ENCODE measurements around the gene RPL23. TPM values are rescaled to one million over a fixed set of nuclear protein-coding genes. Genes with fewer than 3 reads are reported as not detected.

RPL23 gene
- total and polyA plus RNA-seq, 9 of the 15 experiments (the other 6 are each of a cell fraction or from before 2014, with no cell fraction given) = 1,745 to 3,667 (median 3,096) TPM

DNA sequence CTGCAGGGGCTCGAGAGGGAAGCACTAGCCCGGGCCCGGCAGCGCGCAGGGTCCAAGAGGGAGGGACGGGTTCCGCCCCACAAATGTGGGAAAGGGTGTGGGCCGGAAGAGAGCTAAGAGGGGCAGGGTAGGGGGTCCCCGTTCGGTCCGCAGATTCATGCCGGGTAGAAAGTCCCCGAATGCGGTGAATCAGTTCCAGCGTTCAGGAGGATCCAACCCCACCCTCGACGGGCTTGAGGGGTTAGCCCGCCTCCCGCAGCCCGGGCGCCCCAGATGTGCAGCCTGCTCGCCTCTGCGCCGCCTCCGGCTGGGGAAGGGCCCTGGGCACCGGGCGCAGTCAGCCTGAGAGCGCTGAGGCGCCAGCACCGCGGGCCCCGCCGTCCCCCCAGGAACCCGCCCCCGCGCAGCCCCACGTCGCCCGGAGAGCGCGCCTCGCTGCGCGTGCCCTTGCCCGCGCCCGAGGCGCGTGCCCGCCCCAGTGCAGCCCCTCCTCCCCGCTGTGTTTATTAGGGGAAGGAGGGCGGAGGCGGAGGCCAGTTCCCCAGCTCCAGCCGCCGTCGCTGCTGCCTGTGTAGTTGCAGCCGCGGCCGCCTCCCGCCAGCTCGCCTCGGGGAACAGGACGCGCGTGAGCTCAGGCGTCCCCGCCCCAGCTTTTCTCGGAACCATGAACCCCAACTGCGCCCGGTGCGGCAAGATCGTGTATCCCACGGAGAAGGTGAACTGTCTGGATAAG, 16.2 kb upstream of the RPL23 start, which contains the start of gene LASP1 (continued):
- TF ChIP-seq, protein P1, sequence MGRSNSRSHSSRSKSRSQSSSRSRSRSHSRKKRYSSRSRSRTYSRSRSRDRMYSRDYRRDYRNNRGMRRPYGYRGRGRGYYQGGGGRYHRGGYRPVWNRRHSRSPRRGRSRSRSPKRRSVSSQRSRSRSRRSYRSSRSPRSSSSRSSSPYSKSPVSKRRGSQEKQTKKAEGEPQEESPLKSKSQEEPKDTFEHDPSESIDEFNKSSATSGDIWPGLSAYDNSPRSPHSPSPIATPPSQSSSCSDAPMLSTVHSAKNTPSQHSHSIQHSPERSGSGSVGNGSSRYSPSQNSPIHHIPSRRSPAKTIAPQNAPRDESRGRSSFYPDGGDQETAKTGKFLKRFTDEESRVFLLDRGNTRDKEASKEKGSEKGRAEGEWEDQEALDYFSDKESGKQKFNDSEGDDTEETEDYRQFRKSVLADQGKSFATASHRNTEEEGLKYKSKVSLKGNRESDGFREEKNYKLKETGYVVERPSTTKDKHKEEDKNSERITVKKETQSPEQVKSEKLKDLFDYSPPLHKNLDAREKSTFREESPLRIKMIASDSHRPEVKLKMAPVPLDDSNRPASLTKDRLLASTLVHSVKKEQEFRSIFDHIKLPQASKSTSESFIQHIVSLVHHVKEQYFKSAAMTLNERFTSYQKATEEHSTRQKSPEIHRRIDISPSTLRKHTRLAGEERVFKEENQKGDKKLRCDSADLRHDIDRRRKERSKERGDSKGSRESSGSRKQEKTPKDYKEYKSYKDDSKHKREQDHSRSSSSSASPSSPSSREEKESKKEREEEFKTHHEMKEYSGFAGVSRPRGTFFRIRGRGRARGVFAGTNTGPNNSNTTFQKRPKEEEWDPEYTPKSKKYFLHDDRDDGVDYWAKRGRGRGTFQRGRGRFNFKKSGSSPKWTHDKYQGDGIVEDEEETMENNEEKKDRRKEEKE (IDR thresholded peaks at IDR 0.05; ENCODE audit: borderline replicate concordance in 1 of 2, control insufficient read depth in 1 of 2, low read depth in 2 of 2, low read length in 1 of 2) = no peak
- TF ChIP-seq SOX6 (IDR thresholded peaks at IDR 0.05) (peak; percentile 28; the same call in 1 of the 2 replicates), RNF2 (IDR thresholded peaks at IDR 0.05) (no peak), ZNF232 (CRISPR knock-in tag; IDR thresholded peaks at IDR 0.05) (no peak), BRD9 (IDR thresholded peaks at IDR 0.05; ENCODE audit: low read depth, partially characterized antibody) (peak; percentile 1), RFX7 (CRISPR knock-in tag; IDR thresholded peaks at IDR 0.05) (no peak)
- TF ChIP-seq, protein P2, sequence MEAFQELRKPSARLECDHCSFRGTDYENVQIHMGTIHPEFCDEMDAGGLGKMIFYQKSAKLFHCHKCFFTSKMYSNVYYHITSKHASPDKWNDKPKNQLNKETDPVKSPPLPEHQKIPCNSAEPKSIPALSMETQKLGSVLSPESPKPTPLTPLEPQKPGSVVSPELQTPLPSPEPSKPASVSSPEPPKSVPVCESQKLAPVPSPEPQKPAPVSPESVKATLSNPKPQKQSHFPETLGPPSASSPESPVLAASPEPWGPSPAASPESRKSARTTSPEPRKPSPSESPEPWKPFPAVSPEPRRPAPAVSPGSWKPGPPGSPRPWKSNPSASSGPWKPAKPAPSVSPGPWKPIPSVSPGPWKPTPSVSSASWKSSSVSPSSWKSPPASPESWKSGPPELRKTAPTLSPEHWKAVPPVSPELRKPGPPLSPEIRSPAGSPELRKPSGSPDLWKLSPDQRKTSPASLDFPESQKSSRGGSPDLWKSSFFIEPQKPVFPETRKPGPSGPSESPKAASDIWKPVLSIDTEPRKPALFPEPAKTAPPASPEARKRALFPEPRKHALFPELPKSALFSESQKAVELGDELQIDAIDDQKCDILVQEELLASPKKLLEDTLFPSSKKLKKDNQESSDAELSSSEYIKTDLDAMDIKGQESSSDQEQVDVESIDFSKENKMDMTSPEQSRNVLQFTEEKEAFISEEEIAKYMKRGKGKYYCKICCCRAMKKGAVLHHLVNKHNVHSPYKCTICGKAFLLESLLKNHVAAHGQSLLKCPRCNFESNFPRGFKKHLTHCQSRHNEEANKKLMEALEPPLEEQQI (IDR thresholded peaks at IDR 0.05) = no peak
- TF ChIP-seq, protein P3, sequence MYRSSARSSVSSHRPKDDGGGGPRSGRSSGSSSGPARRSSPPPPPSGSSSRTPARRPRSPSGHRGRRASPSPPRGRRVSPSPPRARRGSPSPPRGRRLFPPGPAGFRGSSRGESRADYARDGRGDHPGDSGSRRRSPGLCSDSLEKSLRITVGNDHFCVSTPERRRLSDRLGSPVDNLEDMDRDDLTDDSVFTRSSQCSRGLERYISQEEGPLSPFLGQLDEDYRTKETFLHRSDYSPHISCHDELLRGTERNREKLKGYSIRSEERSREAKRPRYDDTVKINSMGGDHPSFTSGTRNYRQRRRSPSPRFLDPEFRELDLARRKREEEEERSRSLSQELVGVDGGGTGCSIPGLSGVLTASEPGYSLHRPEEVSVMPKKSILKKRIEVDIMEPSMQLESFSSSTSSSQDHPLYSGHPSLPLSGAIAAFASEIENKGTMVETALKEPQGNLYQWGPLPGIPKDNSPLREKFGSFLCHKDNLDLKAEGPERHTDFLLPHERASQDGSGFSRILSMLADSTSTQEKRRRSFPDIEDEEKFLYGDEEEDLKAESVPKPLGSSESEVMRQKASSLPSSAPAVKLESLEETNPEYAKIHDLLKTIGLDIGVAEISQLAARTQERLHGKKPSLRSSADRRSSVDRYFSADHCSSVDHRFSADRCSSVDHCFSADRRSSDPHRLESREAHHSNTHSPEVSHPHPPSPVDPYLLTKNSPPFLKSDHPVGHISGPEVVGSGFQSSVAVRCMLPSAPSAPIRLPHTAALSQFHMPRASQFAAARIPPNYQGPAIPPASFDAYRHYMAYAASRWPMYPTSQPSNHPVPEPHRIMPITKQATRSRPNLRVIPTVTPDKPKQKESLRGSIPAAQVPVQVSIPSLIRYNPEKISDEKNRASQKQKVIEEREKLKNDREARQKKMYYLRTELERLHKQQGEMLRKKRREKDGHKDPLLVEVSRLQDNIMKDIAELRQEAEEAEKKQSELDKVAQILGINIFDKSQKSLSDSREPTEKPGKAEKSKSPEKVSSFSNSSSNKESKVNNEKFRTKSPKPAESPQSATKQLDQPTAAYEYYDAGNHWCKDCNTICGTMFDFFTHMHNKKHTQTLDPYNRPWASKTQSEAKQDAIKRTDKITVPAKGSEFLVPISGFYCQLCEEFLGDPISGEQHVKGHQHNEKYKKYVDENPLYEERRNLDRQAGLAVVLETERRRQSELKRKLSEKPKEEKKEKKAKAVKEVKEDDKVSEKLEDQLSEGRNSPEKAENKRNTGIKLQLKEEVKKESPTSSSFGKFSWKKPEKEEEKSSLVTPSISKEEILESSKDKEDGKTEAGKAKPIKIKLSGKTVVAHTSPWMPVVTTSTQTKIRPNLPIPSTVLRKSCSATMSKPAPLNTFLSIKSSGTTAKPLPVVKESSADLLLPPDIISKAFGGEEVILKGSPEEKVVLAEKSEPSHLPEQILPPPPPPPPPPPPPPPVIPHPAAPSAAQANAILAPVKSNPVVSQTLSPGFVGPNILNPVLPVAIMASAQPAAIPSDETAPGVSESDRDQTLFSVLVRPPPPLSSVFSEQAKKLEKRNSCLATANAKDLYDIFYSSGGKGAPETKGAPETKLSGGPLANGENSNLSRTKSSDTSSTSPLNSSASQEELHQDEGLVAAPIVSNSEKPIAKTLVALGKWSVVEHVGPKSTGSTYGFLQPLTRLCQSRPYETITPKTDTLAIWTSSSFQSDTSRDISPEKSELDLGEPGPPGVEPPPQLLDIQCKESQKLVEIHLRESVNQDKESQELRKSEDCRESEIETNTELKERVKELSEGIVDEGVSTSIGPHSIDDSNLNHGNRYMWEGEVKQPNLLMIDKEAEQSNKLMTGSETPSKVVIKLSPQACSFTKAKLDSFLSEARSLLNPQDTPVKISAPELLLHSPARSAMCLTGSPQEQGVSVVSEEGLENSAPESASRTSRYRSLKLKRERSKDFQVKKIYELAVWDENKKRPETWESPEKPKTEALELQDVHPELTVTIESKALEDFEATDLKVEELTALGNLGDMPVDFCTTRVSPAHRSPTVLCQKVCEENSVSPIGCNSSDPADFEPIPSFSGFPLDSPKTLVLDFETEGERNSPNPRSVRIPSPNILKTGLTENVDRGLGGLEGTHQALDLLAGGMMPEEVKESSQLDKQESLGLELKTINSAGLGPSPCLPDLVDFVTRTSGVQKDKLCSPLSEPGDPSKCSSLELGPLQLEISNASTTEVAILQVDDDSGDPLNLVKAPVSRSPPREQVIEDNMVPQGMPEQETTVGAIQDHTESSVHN (IDR thresholded peaks at IDR 0.05; ENCODE audit: borderline replicate concordance in 1 of 2, low read depth in 1 of 2) = no peak
- TF ChIP-seq, protein P4, sequence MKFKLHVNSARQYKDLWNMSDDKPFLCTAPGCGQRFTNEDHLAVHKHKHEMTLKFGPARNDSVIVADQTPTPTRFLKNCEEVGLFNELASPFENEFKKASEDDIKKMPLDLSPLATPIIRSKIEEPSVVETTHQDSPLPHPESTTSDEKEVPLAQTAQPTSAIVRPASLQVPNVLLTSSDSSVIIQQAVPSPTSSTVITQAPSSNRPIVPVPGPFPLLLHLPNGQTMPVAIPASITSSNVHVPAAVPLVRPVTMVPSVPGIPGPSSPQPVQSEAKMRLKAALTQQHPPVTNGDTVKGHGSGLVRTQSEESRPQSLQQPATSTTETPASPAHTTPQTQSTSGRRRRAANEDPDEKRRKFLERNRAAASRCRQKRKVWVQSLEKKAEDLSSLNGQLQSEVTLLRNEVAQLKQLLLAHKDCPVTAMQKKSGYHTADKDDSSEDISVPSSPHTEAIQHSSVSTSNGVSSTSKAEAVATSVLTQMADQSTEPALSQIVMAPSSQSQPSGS (CRISPR knock-in tag; IDR thresholded peaks at IDR 0.05) = no peak
